DOHH2 (cell line): Measurements from ENCODE around the gene UBE2L6.

ENCODE experiments used
- CTCF ChIP-seq: fragments of 200-600 bp; sonication (generic); IDR thresholded peaks from one replicate; pipeline ENCODE4 v1.5.1; 2014; ENCODE audit warnings: antibody characterized with exemption, mild to moderate bottlenecking, low read depth, low read length; ENCODE audit not compliant: poor library complexity, severe bottlenecking
- EZH2phosphoT487 ChIP-seq: fragments of 200-600 bp; sonication (generic); IDR thresholded peaks from 2 replicates; pipeline ENCODE4 v1.6.1; 2017; ENCODE audit warnings: borderline replicate concordance, mild to moderate bottlenecking, antibody characterized with exemption, low read length, moderate library complexity, mixed read lengths

- TF ChIP-seq CTCF: no peak
- TF ChIP-seq EZH2phosphoT487: no peak
These were observed 4.9 kb downstream of the UBE2L6 start for GRCh38 chr11:57562596-57562995.
